ENCODE results near the gene MANF.

The MANF gene

GRCh38 chr3:51389423-51390183 lies 4.5 kb downstream of the MANF start:
- DNase-seq (ENCODE audit: low read depth in 2 of 2, low spot score in 1 of 2) = peak in 1 of 2 donors; percentile 21

GRCh38 chr3:51390246-51391074 lies 5.4 kb downstream of the MANF start:
- no peak for DNase-seq (ENCODE audit: low read depth in 2 of 2, low spot score in 1 of 2)

GRCh38 chr3:51391075-51391565 lies 6.0 kb downstream of the MANF start, which contains the start of gene RBM15B:
Gene RBM15B, plus strand, starts transcription at chr3:51391285. Its CDS starts 115 bp downstream, at chr3:51391400.
- peak; percentile 81 to 96 for DNase-seq (ENCODE audit: low read depth in 2 of 2, low spot score in 1 of 2)

- DNase-seq (ENCODE audit: low read depth in 2 of 2, low spot score in 1 of 2) = peak in 1 of 2 donors; percentile 14
Observed at GRCh38 chr3:51391566-51392354, 6.7 kb downstream of the MANF start.

- no peak for DNase-seq (ENCODE audit: low read depth in 2 of 2, low spot score in 1 of 2)
Observed at GRCh38 chr3:51392355-51393133, 7.5 kb downstream of the MANF start.

GRCh38 chr3:51393134-51393495 lies 8.0 kb downstream of the MANF start:
- DNase-seq (ENCODE audit: low read depth in 2 of 2, low spot score in 1 of 2) = no peak

- no peak for DNase-seq (ENCODE audit: low read depth in 2 of 2, low spot score in 1 of 2)
Observed at GRCh38 chr3:51393564-51393963, 8.5 kb downstream of the MANF start.

GRCh38 chr3:51394541-51394940 lies 9.4 kb downstream of the MANF start:
- no peak for DNase-seq (ENCODE audit: low read depth in 2 of 2, low spot score in 1 of 2)

- DNase-seq (ENCODE audit: low read depth in 2 of 2, low spot score in 1 of 2) = no peak
Observed at GRCh38 chr3:51395493-51396213, 10.6 kb downstream of the MANF start.

GRCh38 chr3:51396401-51396800 lies 11.3 kb downstream of the MANF start:
- no peak for DNase-seq (ENCODE audit: low read depth in 2 of 2, low spot score in 1 of 2)

- no peak for DNase-seq (ENCODE audit: low read depth in 2 of 2, low spot score in 1 of 2)
Observed at GRCh38 chr3:51397392-51397791, 12.3 kb downstream of the MANF start.

- no peak for DNase-seq (ENCODE audit: low read depth in 2 of 2, low spot score in 1 of 2)
Observed at GRCh38 chr3:51398595-51399310, 13.7 kb downstream of the MANF start.

- no peak for DNase-seq (ENCODE audit: low read depth in 2 of 2, low spot score in 1 of 2)
Observed at GRCh38 chr3:51400166-51400565, 15.1 kb downstream of the MANF start.

- no peak for DNase-seq (ENCODE audit: low read depth in 2 of 2, low spot score in 1 of 2)
Observed at GRCh38 chr3:51401735-51402134, 16.6 kb downstream of the MANF start.

- no peak for DNase-seq (ENCODE audit: low read depth in 2 of 2, low spot score in 1 of 2)
Observed at GRCh38 chr3:51403675-51404074, 18.6 kb downstream of the MANF start.

GRCh38 chr3:51408021-51408420 lies 22.9 kb downstream of the MANF start:
- DNase-seq (ENCODE audit: low read depth in 2 of 2, low spot score in 1 of 2) = no peak

GRCh38 chr3:51408813-51409212 lies 23.7 kb downstream of the MANF start:
- DNase-seq (ENCODE audit: low read depth in 2 of 2, low spot score in 1 of 2) = no peak

- DNase-seq (ENCODE audit: low read depth in 2 of 2, low spot score in 1 of 2) = no peak
Observed at GRCh38 chr3:51422211-51422610, 37.1 kb downstream of the MANF start.

GRCh38 chr3:51426921-51427320 lies 41.8 kb downstream of the MANF start:
- DNase-seq (ENCODE audit: low read depth in 2 of 2, low spot score in 1 of 2) = no peak
